BLaER1 treated with 17β-estradiol and CSF1 and Interleukin-3, amounts not matched to agents 10 nM and 100 nM (cell line): ENCODE results near the gene OSGEP.

Source experiments
- H3K27ac ChIP-seq, 11 experiments: shearing (Covaris generic); formaldehyde crosslinking; 2 replicates each; pipeline ENCODE4 v1.8.1; 2022
- H3K27me3 ChIP-seq, 11 experiments: shearing (Covaris generic); formaldehyde crosslinking; 2 replicates each; pipeline ENCODE4 v1.8.1; 2022
- H3K36me3 ChIP-seq, 11 experiments: shearing (Covaris generic); formaldehyde crosslinking; 2 replicates each; pipeline ENCODE4 v1.8.1; 2022
- H3K4me1 ChIP-seq, 10 experiments: shearing (Covaris generic); formaldehyde crosslinking; 2 replicates each; pipeline ENCODE4 v1.8.1; 2022
- H3K4me2 ChIP-seq, 11 experiments: shearing (Covaris generic); formaldehyde crosslinking; 2 replicates each; pipeline ENCODE4 v1.8.1; 2022
- H3K4me3 ChIP-seq, 10 experiments: shearing (Covaris generic); formaldehyde crosslinking; 2 replicates each; pipeline ENCODE4 v1.8.1; 2022
- H3K9ac ChIP-seq, 11 experiments: shearing (Covaris generic); formaldehyde crosslinking; 2 replicates each; pipeline ENCODE4 v1.8.1; 2022
- H3K9me3 ChIP-seq, 11 experiments: shearing (Covaris generic); formaldehyde crosslinking; replicated peaks in 1 of 11; 2 replicates each; pipeline ENCODE4 v1.8.1; 2022
- H4K20me1 ChIP-seq, 11 experiments: shearing (Covaris generic); formaldehyde crosslinking; 2 replicates each; pipeline ENCODE4 v1.8.1; 2022
- Cebpa-rat ChIP-seq, 11 experiments: shearing (Covaris generic); IDR thresholded peaks; 2 replicates each; pipeline ENCODE4 v1.8.1; 2022

OSGEP gene

GRCh38 chr14:20477211-20477876 is 22.7 kb upstream of the OSGEP start:
- TF ChIP-seq Cebpa-rat (IDR thresholded peaks at IDR 0.05): peak in 2 of 11 experiments; percentile 20 to 28; a peak in 2 of 22 replicates
- peaks cover 58 to 80% (median 77%) of the 10 kb centered on the region in 10 experiments for H3K4me1 ChIP-seq
- peaks cover 0 to 52% (median 14%) of the 10 kb centered on the region in 11 experiments; a peak in 20 of 22 replicates for H4K20me1 ChIP-seq
- peaks cover 46 to 82% (median 75%) of the 10 kb centered on the region in 11 experiments for H3K36me3 ChIP-seq
- H3K27ac ChIP-seq: peak overlapping the region; percentile 61 to 87 (median 77); a peak in 21 of 22 replicates
- H3K4me3 ChIP-seq: peak overlapping the region; percentile 0 to 54 (median 33); a peak in 16 of 20 replicates
- H3K27me3 ChIP-seq: no peaks in the 10 kb centered on the region
- no peaks in the 10 kb centered on the region for H3K9me3 ChIP-seq
- peak overlapping the region; percentile 78 to 99 (median 92) for H3K4me2 ChIP-seq
- H3K9ac ChIP-seq: peak overlapping the region; percentile 46 to 74 (median 63); a peak in 21 of 22 replicates

- no peaks in the 10 kb centered on the region for H3K9me3 ChIP-seq
These were observed 22.2 kb upstream of the OSGEP start for GRCh38 chr14:20476776-20477175.

GRCh38 chr14:20472536-20473169 is 18.0 kb upstream of the OSGEP start:
- peak overlapping the region; percentile 88 to 99 (median 95) for H3K4me2 ChIP-seq
- peaks cover 49 to 68% (median 59%) of the 10 kb centered on the region in 11 experiments for H3K36me3 ChIP-seq
- peak overlapping the region; percentile 18 to 97 (median 93); a peak in 19 of 22 replicates for H3K9ac ChIP-seq
- peaks cover 0 to 73% (median 38%) of the 10 kb centered on the region in 11 experiments; a peak in 20 of 22 replicates for H4K20me1 ChIP-seq
- H3K27ac ChIP-seq: peak overlapping the region in 5 of 11 experiments; percentile 26 to 94 (median 90); a peak in 9 of 22 replicates
- H3K27me3 ChIP-seq: no peaks in the 10 kb centered on the region
- H3K9me3 ChIP-seq: no peaks in the 10 kb centered on the region
- H3K4me3 ChIP-seq: peak overlapping the region in 9 of 10 experiments; percentile 86 to 99 (median 91); a peak in 17 of 20 replicates
- TF ChIP-seq Cebpa-rat (IDR thresholded peaks at IDR 0.05): no peak
- H3K4me1 ChIP-seq: peaks cover 69 to 74% (median 71%) of the 10 kb centered on the region in 10 experiments

More at GRCh38 chr14:20476776-20477175, 22.2 kb upstream of the OSGEP start:
- Histone ChIP-seq H3K27me3 (no peaks in the 10 kb centered on the region), H3K36me3 (peaks cover 49 to 88% (median 81%) of the 10 kb centered on the region in 11 experiments), H3K27ac (peak overlapping the region; percentile 61 to 87 (median 77); a peak in 21 of 22 replicates), H4K20me1 (peaks cover 0 to 58% (median 19%) of the 10 kb centered on the region in 11 experiments; a peak in 20 of 22 replicates), H3K4me2 (peak overlapping the region; percentile 78 to 99 (median 92)), H3K4me3 (peak overlapping the region in 8 of 10 experiments; percentile 25 to 54 (median 40); a peak in 15 of 20 replicates), H3K4me1 (peaks cover 64 to 86% (median 82%) of the 10 kb centered on the region in 10 experiments), H3K9ac (peak overlapping the region in 9 of 11 experiments; percentile 56 to 74 (median 65); a peak in 18 of 22 replicates)
- TF ChIP-seq Cebpa-rat (IDR thresholded peaks at IDR 0.05): no peak

GRCh38 chr14:20470603-20470901 is 15.9 kb upstream of the OSGEP start:
- no peaks in the 10 kb centered on the region for H3K9me3 ChIP-seq
- H3K27me3 ChIP-seq: no peaks in the 10 kb centered on the region
- peaks cover 34 to 52% (median 43%) of the 10 kb centered on the region in 11 experiments for H3K36me3 ChIP-seq
- no peak; a peak in 2 of 22 replicates for TF ChIP-seq Cebpa-rat (IDR thresholded peaks at IDR 0.05)
- peaks cover 0 to 55% (median 38%) of the 10 kb centered on the region in 11 experiments; a peak in 20 of 22 replicates for H4K20me1 ChIP-seq
- peak overlapping the region; percentile 87 to 97 (median 93) for H3K9ac ChIP-seq
- peak overlapping the region; percentile 88 to 99 (median 95) for H3K4me2 ChIP-seq
- H3K4me3 ChIP-seq: peak overlapping the region; percentile 86 to 99 (median 91)
- H3K27ac ChIP-seq: peak overlapping the region; percentile 19 to 94 (median 92); a peak in 21 of 22 replicates
- H3K4me1 ChIP-seq: peaks cover 49 to 53% (median 50%) of the 10 kb centered on the region in 10 experiments

GRCh38 chr14:20469890-20470602 is 15.4 kb upstream of the OSGEP start:
- peak overlapping the region; percentile 86 to 99 (median 91) for H3K4me3 ChIP-seq
- peaks cover 0 to 53% (median 38%) of the 10 kb centered on the region in 11 experiments; a peak in 20 of 22 replicates for H4K20me1 ChIP-seq
- H3K4me1 ChIP-seq: peaks cover 44 to 50% (median 46%) of the 10 kb centered on the region in 10 experiments
- H3K36me3 ChIP-seq: peaks cover 29 to 47% (median 38%) of the 10 kb centered on the region in 11 experiments
- H3K9me3 ChIP-seq: no peaks in the 10 kb centered on the region
- H3K27ac ChIP-seq: peak overlapping the region; percentile 70 to 94 (median 92); a peak in 21 of 22 replicates
- TF ChIP-seq Cebpa-rat (IDR thresholded peaks at IDR 0.05): peak; percentile 46 to 95 (median 77); a peak in 19 of 22 replicates
- no peaks in the 10 kb centered on the region for H3K27me3 ChIP-seq
- peak overlapping the region; percentile 87 to 97 (median 93) for H3K9ac ChIP-seq
- H3K4me2 ChIP-seq: peak overlapping the region; percentile 88 to 99 (median 95)

GRCh38 chr14:20469242-20469889 is 14.8 kb upstream of the OSGEP start, which contains the start of gene PNP:
Gene PNP (plus strand): TSS chr14:20469406. CDS start chr14:20469525, 119 bp downstream.
- H3K4me3 ChIP-seq: peak within 1 kb of the TSS; percentile 86 to 99 (median 91)
- H3K9ac ChIP-seq: peak within 1 kb of the TSS; percentile 87 to 97 (median 93)
- peak within 1 kb of the TSS; percentile 70 to 94 (median 92) for H3K27ac ChIP-seq
- peaks cover 0 to 49% (median 38%) of the 10 kb centered on the region in 11 experiments; a peak in 20 of 22 replicates for H4K20me1 ChIP-seq
- H3K36me3 ChIP-seq: peaks cover 22 to 40% (median 31%) of the 10 kb centered on the region in 11 experiments
- no peaks in the 10 kb centered on the region for H3K27me3 ChIP-seq
- TF ChIP-seq Cebpa-rat (IDR thresholded peaks at IDR 0.05): no peak
- peak within 1 kb of the TSS; percentile 88 to 99 (median 95) for H3K4me2 ChIP-seq
- no peaks in the 10 kb centered on the region for H3K9me3 ChIP-seq
- H3K4me1 ChIP-seq: peaks cover 37 to 48% (median 41%) of the 10 kb centered on the region in 10 experiments

GRCh38 chr14:20468764-20469241 is 14.2 kb upstream of the OSGEP start:
- Histone ChIP-seq H3K27me3 (no peaks in the 10 kb centered on the region), H3K4me2 (peak overlapping the region; percentile 88 to 99 (median 95)), H3K9me3 (no peaks in the 10 kb centered on the region), H4K20me1 (peaks cover 0 to 46% (median 37%) of the 10 kb centered on the region in 11 experiments; a peak in 20 of 22 replicates), H3K27ac (peak overlapping the region in 10 of 11 experiments; percentile 86 to 94 (median 92); a peak in 17 of 22 replicates), H3K4me1 (peaks cover 32 to 42% (median 37%) of the 10 kb centered on the region in 10 experiments), H3K9ac (peak overlapping the region; percentile 87 to 97 (median 93); a peak in 21 of 22 replicates), H3K36me3 (peaks cover 16 to 34% (median 25%) of the 10 kb centered on the region in 11 experiments), H3K4me3 (peak overlapping the region; percentile 86 to 99 (median 91))
- TF ChIP-seq Cebpa-rat (IDR thresholded peaks at IDR 0.05): no peak
